Measurements from ENCODE around the gene CIAO2B.

The CIAO2B gene

DNA sequence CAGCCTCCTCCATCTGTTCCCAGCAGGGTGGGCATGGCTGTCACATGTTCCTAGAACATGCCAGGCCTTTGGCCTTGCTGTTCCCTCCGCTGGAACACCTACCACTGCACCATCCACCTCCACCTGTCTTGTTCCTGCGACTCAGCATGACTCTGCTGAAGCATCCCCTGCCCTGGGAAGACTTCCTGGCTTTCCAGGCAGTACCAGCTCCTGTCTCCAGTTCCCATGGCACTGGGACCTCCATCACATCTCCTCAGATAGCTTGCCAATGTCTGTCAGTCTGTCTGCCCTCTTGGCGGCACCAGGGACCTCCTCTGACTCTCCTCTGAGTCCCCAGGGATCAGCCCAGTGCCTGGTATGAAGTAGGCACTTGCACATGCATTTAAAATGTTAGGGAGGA, 38.2 kb downstream of the CIAO2B start:
- intact Hi-C loops (cut with DNase I) = loop anchor here (5.0 kb wide), 1 partner anchor 36 kb away; the partner anchor contains the start of gene CIAO2B
- DNase-seq = peak in 2 of 10 donors; percentile 47 to 66

DNA sequence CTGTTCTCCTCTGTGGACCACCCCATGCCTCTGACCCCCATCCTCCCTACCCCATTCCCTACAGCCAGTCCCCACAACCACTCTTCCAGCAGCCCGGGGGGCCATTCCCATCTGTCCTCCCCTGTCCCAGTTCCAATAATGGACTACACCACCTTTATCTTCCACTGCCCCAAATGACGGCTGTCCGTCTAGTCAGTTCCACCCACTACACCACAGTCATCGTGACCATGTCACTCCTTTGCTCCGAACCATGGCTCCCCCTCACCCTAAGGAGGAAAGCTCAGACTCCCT, 38.6 kb downstream of the CIAO2B start:
- intact Hi-C loops (cut with DNase I) = loop anchor here (5.0 kb wide), 1 partner anchor 37 kb away; the partner anchor contains the start of gene CIAO2B
- no peak for DNase-seq

DNA sequence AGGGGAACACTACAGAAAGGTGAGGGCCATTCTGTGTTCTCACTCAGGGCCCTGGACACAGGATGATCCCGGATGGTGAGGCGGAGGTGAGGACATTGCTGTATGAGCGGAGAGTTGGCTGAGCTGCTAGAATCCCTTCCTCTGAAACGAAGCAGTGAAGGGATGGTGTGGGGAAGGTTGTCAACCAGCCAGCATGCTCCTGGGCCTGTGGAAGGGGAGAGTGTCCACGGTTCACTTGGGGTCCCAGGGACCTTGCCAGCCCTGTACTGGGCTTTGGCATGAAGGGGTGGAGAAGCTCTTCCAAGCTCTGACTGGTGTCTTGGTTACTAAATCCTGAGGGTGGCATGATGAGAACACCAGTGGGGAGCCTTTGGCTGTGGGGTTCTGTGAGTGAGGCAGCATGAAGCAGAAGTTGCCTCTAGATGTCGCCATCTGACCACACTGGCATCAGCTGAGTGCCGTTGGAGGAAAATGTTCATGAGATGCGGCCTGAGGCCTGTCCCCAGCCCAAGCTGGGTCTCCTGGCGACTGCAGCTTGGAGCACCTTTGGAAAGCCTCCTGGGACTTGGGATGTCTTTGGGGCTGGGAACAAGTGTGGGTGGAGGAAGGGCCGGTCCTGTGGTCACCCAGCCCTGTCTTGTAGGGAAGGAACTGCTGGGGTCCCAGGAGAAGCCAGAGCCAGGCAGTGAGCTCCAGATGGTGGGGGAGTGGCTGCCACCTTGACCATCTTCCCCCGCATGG, 39.1 kb downstream of the CIAO2B start:
- peak; percentile 51 to 95 (median 76) for DNase-seq

DNA sequence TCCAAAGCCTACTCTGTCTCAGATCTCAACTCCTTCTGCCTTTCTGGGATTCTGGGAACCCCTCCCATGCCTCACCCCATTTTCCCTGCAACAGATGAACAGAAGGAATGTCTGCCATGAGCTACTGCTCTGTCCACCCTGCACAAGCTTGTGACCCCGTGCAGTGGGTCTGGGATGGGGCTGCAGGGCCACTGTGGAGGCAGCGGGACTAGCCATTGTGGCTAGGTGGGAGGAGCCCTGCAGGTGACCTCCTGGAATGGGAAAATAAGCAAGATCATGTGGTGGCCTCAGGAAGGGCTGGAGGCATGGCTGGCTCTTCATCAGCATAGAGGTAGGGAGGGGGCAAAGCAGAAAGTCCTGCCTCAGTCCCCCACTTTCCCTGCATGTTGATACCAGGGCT, 40.1 kb downstream of the CIAO2B start:
- peak in 3 of 10 donors; percentile 39 to 56 (median 43) for DNase-seq
- intact Hi-C loops (cut with DNase I) = no loop called here

More for the DNA sequence above, 39.1 kb downstream of the CIAO2B start:
- intact Hi-C loops (cut with DNase I) = loop anchor here (5.0 kb wide), 1 partner anchor 37 kb away; the partner anchor contains the start of gene CIAO2B

DNA sequence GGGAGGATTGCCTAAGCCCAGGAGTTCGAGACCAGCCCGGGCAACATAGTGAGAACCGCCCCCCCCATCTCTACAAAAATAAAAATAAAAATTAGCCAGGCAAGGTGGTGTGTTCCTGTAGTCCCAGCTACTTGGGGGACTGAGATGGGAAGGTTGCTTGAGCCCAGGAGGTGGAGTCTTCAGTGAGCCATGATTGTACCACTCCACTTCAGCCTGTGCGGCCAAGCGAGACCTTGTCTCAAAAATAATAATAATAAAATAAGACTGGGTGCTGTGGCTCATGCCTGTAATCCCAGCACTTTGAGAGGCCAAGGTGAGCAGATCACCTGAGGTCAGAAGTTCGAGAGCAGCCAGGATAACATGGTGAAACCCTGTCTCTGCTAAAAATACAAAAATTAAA, 42.4 kb downstream of the CIAO2B start:
- intact Hi-C loops (cut with DNase I) = no loop called here
- no peak for DNase-seq

DNA sequence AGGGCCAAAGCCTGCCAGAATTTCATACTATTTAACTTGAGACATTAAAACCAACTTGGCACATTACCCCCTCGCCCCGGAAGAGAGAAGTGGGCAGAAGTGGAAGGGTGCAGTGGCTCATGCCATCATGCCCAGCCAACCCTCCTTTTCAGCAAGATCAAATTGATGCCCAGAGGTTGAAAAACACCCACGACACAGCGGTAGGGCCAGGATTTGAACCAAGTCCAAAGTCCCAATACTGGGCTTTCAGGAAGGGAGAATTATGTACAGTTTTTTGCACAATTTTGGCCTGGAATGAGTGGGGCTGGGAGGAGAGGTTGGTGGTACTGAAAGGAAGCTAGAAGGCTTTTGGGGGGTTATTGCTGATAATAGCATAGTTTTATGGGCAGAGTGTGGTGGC, 42.8 kb downstream of the CIAO2B start:
- peak in 2 of 10 donors; percentile 12 to 19 for DNase-seq
- intact Hi-C loops (cut with DNase I) = no loop called here

DNA sequence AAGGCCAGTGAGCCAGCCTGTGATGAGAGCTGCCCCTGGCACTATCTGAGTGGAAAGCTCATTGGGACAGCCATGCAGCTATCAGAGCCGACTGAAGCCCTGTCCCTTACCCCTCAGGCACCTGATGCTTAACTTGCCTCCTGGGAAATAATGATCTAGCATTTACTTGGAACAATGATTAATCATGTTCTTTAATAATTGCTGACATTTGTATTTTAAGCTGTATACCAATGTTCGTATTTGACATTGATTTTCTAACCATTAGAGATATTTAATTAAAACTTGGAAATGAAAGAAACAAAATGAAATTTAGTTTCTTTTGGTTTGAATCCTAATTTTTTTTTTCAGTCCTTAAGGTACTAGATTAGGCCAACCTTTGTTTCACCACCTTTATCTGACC, 43.4 kb downstream of the CIAO2B start:
- intact Hi-C loops (cut with DNase I) = no loop called here
- peak in 1 of 10 donors; percentile 9 for DNase-seq

DNA sequence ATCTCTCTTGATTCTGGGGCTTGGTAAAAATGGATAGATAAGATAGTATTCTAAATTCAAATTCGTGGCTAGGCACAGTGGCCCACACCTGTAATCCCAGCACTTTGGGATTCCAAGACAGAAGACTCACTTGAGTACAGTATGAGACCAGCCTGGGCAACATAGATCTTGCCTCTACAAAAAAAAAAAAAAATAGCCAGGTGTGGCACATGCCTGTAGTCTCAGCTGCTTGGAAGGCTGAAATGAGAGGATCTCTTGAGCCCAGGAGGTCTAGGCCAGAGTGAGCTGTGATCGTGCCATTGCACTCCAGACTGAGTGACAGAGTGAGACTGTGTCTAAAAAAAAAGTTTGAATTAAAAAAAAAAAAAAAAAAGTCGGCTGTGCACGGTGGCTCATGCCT, 44.6 kb downstream of the CIAO2B start:
- intact Hi-C loops (cut with DNase I) = no loop called here
- DNase-seq = peak in 2 of 10 donors; percentile 26 to 47

DNA sequence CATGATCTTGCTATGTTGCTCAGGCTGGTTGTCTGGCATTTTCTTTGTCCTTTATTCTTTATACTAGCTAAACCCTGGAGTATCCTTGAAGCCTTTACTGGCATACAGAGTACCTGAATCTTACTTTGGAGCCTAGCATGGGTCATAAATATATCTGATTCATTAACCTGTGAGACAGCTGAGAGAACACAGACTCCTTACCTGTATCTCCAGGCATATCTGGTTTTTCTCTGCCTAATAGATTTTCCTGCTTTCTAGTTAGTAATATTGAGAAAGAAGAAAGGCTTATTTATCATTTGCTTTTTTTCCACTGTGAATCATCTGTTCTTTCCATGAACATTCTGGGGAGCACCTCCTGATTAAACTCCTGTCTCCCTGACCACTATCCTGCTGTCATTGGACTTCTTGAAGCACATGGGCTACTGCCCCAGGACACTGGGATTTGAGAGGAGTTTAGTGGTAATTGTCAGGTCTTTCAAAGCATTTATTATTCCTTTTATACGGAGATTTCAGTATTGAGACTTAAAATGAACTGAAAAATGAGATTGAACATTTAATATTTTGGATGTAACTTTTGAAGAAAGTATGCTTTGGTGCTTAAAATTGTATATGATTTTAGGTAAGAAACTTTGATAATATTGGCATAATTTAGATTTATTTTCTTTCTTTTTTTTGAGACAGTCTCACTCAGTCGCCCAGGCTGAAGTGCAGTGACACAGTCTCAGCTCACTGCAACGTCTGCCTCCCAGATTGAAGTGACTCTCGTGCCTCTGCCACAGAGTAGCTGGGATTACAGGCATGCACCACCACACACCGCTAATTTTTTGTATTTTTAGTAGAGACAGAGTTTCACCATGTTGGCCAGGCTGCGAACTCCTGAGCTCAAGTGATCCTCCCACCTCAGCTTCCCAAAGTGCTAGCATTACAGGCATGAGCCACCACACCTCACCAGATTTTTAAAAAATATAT, 45.3 kb downstream of the CIAO2B start:
- intact Hi-C loops (cut with DNase I) = no loop called here
- peak in 2 of 10 donors; percentile 24 to 77 for DNase-seq

DNA sequence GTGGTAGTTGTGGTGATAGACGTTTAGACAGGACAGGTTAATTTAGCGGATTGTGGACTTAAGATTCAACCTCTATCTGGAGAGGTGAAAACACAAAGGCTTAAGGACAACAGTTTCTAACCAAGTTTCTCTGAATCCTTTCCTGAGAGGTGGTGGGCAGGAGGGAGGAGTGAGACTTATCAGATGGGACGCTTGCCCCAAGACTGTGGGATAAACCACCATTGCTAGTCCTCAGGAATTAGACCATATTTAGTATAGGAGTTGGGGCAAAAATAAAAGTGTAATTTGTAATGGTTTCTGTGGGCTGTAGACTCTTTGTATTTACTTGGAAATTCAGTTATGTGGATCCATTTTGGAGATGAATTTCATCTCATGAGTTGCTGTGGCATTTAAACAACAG, 47.3 kb downstream of the CIAO2B start:
- intact Hi-C loops (cut with DNase I) = no loop called here

DNA sequence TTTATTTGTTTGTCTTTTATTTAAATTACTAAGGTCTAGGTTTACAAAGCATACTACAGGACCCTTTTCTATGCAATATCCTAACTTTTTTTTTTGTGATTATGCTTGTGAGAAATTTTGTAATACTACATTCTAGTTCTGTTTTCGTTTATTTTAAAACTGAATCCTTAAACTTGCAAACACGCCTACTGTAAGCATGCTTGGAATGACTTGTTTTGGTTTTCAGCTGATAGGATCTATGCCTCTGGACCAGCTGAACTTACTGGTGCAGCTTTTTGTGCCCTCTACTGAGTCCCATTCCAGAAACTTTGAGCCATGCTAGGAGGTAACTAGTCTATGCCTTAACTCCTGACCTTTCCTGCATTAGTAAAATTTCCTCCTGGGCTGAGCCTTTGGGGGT, 47.9 kb downstream of the CIAO2B start:
- DNase-seq = peak in 1 of 10 donors; percentile 2
- intact Hi-C loops (cut with DNase I) = no loop called here

More for the DNA sequence above, 47.3 kb downstream of the CIAO2B start:
- DNase-seq = no peak

DNA sequence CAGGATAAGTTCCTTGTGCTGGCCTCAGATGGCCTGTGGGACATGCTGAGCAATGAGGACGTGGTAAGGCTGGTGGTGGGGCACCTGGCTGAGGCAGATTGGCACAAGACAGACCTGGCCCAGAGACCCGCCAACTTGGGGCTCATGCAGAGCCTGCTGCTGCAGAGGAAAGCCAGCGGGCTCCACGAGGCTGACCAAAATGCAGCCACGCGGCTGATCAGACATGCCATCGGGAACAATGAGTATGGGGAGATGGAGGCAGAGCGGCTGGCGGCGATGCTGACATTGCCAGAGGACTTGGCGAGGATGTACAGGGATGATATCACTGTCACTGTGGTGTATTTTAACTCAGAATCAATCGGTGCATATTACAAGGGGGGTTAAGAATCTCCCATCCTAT, 48.7 kb downstream of the CIAO2B start:
- DNase-seq = peak in 3 of 10 donors; percentile 35 to 80 (median 74)
- intact Hi-C loops (cut with DNase I) = no loop called here

DNA sequence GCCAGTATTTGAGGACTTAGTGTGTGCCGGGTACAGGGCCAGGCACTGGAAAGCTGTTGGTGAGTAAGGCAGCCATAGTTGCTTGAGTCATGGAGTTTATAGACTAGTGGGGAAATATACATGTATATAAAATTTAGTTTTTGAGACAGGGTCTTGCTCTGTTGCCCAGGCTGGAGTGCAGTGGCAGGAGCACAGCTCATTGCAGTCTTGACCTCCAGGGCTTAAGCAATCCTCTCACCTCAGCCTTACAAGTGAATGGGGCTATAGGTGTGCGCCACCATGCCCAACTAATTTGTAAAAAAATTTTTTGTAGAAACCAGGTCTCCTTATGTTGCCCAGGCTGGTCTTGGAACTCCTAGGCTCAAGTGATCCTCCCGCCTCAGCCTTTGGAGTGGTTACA, 51.5 kb downstream of the CIAO2B start:
- peak in 1 of 10 donors; percentile 16 for DNase-seq
- intact Hi-C loops (cut with DNase I) = no loop called here
